NCI-H774 (cell line): ENCODE data around the gene DLGAP5.

Source experiments
- DNase-seq: peaks from one replicate; lab custom pipeline; 2025; lab: John Stamatoyannopoulos, UW

DLGAP5 gene

GRCh38 chr14:55180006-55180405, 11.4 kb downstream of the DLGAP5 start:
- no peak for DNase-seq

- DNase-seq = no peak
These were observed 20.9 kb downstream of the DLGAP5 start for GRCh38 chr14:55170526-55170925.

- no peak for DNase-seq
These were observed 30.4 kb downstream of the DLGAP5 start for GRCh38 chr14:55160989-55161388.

- DNase-seq = no peak
These were observed 33.0 kb downstream of the DLGAP5 start for GRCh38 chr14:55158412-55158811.

GRCh38 chr14:55157080-55157479, 34.3 kb downstream of the DLGAP5 start:
- DNase-seq = no peak

- no peak for DNase-seq
These were observed 37.4 kb downstream of the DLGAP5 start for GRCh38 chr14:55153951-55154350.

GRCh38 chr14:55152052-55152753, 39.2 kb downstream of the DLGAP5 start:
- no peak for DNase-seq

- DNase-seq = no peak
These were observed 39.8 kb downstream of the DLGAP5 start for GRCh38 chr14:55151601-55152000.

- DNase-seq = no peak
These were observed 45.0 kb downstream of the DLGAP5 start for GRCh38 chr14:55146425-55146824.

- DNase-seq = no peak
These were observed 48.9 kb downstream of the DLGAP5 start for GRCh38 chr14:55142466-55142865.

- DNase-seq = no peak
These were observed 49.6 kb downstream of the DLGAP5 start for GRCh38 chr14:55141825-55142224.

GRCh38 chr14:55139696-55140509, 51.5 kb downstream of the DLGAP5 start:
- no peak for DNase-seq

- DNase-seq = no peak
These were observed 52.2 kb downstream of the DLGAP5 start for GRCh38 chr14:55139141-55139540.

GRCh38 chr14:55138091-55138490, 53.3 kb downstream of the DLGAP5 start:
- DNase-seq = no peak

- no peak for DNase-seq
These were observed 54.2 kb downstream of the DLGAP5 start for GRCh38 chr14:55136885-55137786.

GRCh38 chr14:55136241-55136640, 55.1 kb downstream of the DLGAP5 start:
- DNase-seq = no peak

- no peak for DNase-seq
These were observed 58.0 kb downstream of the DLGAP5 start for GRCh38 chr14:55133416-55133815.

- no peak for DNase-seq
These were observed 59.8 kb downstream of the DLGAP5 start for GRCh38 chr14:55131370-55132137.

GRCh38 chr14:55130196-55130550, 61.2 kb downstream of the DLGAP5 start:
- DNase-seq = no peak

GRCh38 chr14:55129428-55130195, 61.8 kb downstream of the DLGAP5 start:
- DNase-seq = no peak

GRCh38 chr14:55129086-55129427, 62.3 kb downstream of the DLGAP5 start, which contains the start of gene LGALS3:
LGALS3 (plus strand) TSS chr14:55129252; CDS start chr14:55137374, 8,122 bp downstream.
- no peak for DNase-seq
